ENCODE data around the gene EYA2. TPM values are rescaled to one million over a fixed set of nuclear protein-coding genes. Genes with fewer than 3 reads are reported as not detected.

EYA2 gene
- total RNA-seq, 4 donors from 2014 or later = 8.9 to 18.0 (median 9.5) TPM

GRCh38 chr20:47196091-47197081 is 301.7 kb downstream of the EYA2 start:
- ATAC-seq (ENCODE audit: low FRiP score) = peak; percentile 62
- TF ChIP-seq CTCF (IDR thresholded peaks at IDR 0.05) = peak in 2 of 3 donors; percentile 49 to 77
- DNase-seq (ENCODE audit: low spot score) = peak; percentile 42

GRCh38 chr20:47198254-47198671 is 303.6 kb downstream of the EYA2 start:
- no peak for DNase-seq (ENCODE audit: low spot score)
- no peak for ATAC-seq (ENCODE audit: low FRiP score)
- no peak for TF ChIP-seq CTCF (IDR thresholded peaks at IDR 0.05)

- TF ChIP-seq CTCF (IDR thresholded peaks at IDR 0.05) = no peak
- DNase-seq (ENCODE audit: low spot score) = no peak
Observed at GRCh38 chr20:47198996-47199552, 304.4 kb downstream of the EYA2 start.

GRCh38 chr20:47201074-47201730 is 306.6 kb downstream of the EYA2 start:
- DNase-seq (ENCODE audit: low spot score) (no peak), ATAC-seq (ENCODE audit: low FRiP score) (no peak)
- TF ChIP-seq CTCF (IDR thresholded peaks at IDR 0.05) = no peak

More at GRCh38 chr20:47198996-47199552, 304.4 kb downstream of the EYA2 start:
- ATAC-seq (ENCODE audit: low FRiP score) = no peak

- DNase-seq (ENCODE audit: low spot score) (no peak), ATAC-seq (ENCODE audit: low FRiP score) (no peak)
- TF ChIP-seq CTCF (IDR thresholded peaks at IDR 0.05) = no peak
Observed at GRCh38 chr20:47202733-47203667, 308.4 kb downstream of the EYA2 start.
